Upper lobe of right lung (tissue), 1 donor: ENCODE data around the gene KAT7. TPM values are rescaled to one million over a fixed set of nuclear protein-coding genes. Genes with fewer than 3 reads are reported as not detected.
A peak's percentile ranks its signal among the peaks of the same experiment; 100 is the strongest.

Experiments
- ATAC-seq: fragments of 200-7000 bp; cut with Tn5 transposase; one replicate; pipeline ENCODE4 v1.9.1; 2020; ENCODE audit warnings: mild to moderate bottlenecking, moderate library complexity
- DNase-seq: peaks from one replicate; pipeline ENCODE4 v3.0.0-alpha.2; 2020
- H3K27ac ChIP-seq: fragments of 200-600 bp; one replicate; pipeline ENCODE4 v1.8.0; 2022
- H3K27me3 ChIP-seq: fragments of 200-600 bp; one replicate; pipeline ENCODE4 v1.8.0; 2022; ENCODE audit warnings: mild to moderate bottlenecking
- H3K36me3 ChIP-seq: fragments of 200-600 bp; one replicate; pipeline ENCODE4 v1.8.0; 2022
- H3K4me1 ChIP-seq: fragments of 200-600 bp; one replicate; pipeline ENCODE4 v1.8.0; 2022
- H3K4me3 ChIP-seq: fragments of 200-600 bp; one replicate; pipeline ENCODE4 v1.8.0; 2022; ENCODE audit warnings: mild to moderate bottlenecking
- H3K9me3 ChIP-seq: fragments of 200-600 bp; one replicate; pipeline ENCODE4 v1.8.0; 2022
- CTCF ChIP-seq: fragments of 200-600 bp; IDR thresholded peaks from one replicate; pipeline ENCODE4 v1.8.0; 2022; ENCODE audit warnings: antibody characterized with exemption
- intact Hi-C: fragments of 100-400 bp; cut with DNase I; formaldehyde crosslinking; loops from one replicate; pipeline ENCODE4 v1.11.0; 2022
- total RNA-seq: library from RNA; stranded (reverse); fragmentation: NEBNext Ultra II Directional; extraction: Animal tissue kit (Norgen Biotek cat#: 25700); gene quantifications from one replicate; pipeline ENCODE4 v1.2.1, GENCODE V29; 2021
- donor health status: DM: no; HTN: yes; CAD: no; lungs with severe emphysema.

Gene KAT7
- total RNA-seq, 1 donor from 2014 or later, result 61.4 TPM

GRCh38 chr17:49815761-49816281 lies 27.3 kb downstream of the KAT7 start:
- H3K36me3 ChIP-seq, result peaks cover 78% of the 10 kb centered on the region
- H3K4me1 ChIP-seq, result peaks cover 29% of the 10 kb centered on the region
- intact Hi-C loops, result no loop called here
- no peaks in the 10 kb centered on the region for H3K27me3 ChIP-seq
- no peak for TF ChIP-seq CTCF
- DNase-seq (no peak), ATAC-seq (peak; percentile 77)
- H3K9me3 ChIP-seq, result no peaks in the 10 kb centered on the region
- H3K4me3 ChIP-seq, result no peak overlapping the region
- peak overlapping the region; percentile 38 for H3K27ac ChIP-seq

GRCh38 chr17:49817993-49818392 lies 29.5 kb downstream of the KAT7 start:
- ATAC-seq, result peak; percentile 34
- H3K9me3 ChIP-seq, result no peaks in the 10 kb centered on the region
- no peaks in the 10 kb centered on the region for H3K27me3 ChIP-seq
- intact Hi-C loops, result no loop called here
- peaks cover 82% of the 10 kb centered on the region for H3K36me3 ChIP-seq
- no peak for TF ChIP-seq CTCF
- no peak for DNase-seq
- H3K27ac ChIP-seq, result no peak overlapping the region
- H3K4me1 ChIP-seq, result peaks cover 45% of the 10 kb centered on the region
- no peak overlapping the region for H3K4me3 ChIP-seq

- peaks cover 82% of the 10 kb centered on the region for H3K36me3 ChIP-seq
- H3K4me1 ChIP-seq, result peaks cover 45% of the 10 kb centered on the region
Observed at GRCh38 chr17:49819138-49819537, 30.7 kb downstream of the KAT7 start.

GRCh38 chr17:49819651-49820050 lies 31.2 kb downstream of the KAT7 start:
- Histone ChIP-seq H3K4me1 (peaks cover 45% of the 10 kb centered on the region), H3K9me3 (no peaks in the 10 kb centered on the region), H3K27ac (no peak overlapping the region), H3K4me3 (no peak overlapping the region), H3K36me3 (peaks cover 84% of the 10 kb centered on the region), H3K27me3 (no peaks in the 10 kb centered on the region)
- intact Hi-C loops, result no loop called here
- TF ChIP-seq CTCF, result no peak
- ATAC-seq (no peak), DNase-seq (no peak)

More at GRCh38 chr17:49819138-49819537, 30.7 kb downstream of the KAT7 start:
- intact Hi-C loops, result no loop called here
- no peak for DNase-seq
- Histone ChIP-seq H3K27ac (no peak overlapping the region), H3K4me3 (no peak overlapping the region), H3K27me3 (no peaks in the 10 kb centered on the region), H3K9me3 (no peaks in the 10 kb centered on the region)
- no peak for TF ChIP-seq CTCF
- ATAC-seq, result no peak

- Histone ChIP-seq H3K27ac (no peak overlapping the region), H3K36me3 (peaks cover 89% of the 10 kb centered on the region), H3K27me3 (no peaks in the 10 kb centered on the region), H3K4me3 (no peak overlapping the region), H3K4me1 (peaks cover 43% of the 10 kb centered on the region), H3K9me3 (no peaks in the 10 kb centered on the region)
- intact Hi-C loops, result no loop called here
- DNase-seq (no peak), ATAC-seq (no peak)
- TF ChIP-seq CTCF, result no peak
Observed at GRCh38 chr17:49820773-49821172, 32.3 kb downstream of the KAT7 start.

- peak overlapping the region; percentile 0 for H3K27ac ChIP-seq
- ATAC-seq, result no peak
- no peak overlapping the region for H3K4me3 ChIP-seq
- peaks cover 89% of the 10 kb centered on the region for H3K36me3 ChIP-seq
- H3K27me3 ChIP-seq, result no peaks in the 10 kb centered on the region
- intact Hi-C loops, result no loop called here
- DNase-seq, result no peak
- peaks cover 36% of the 10 kb centered on the region for H3K4me1 ChIP-seq
- H3K9me3 ChIP-seq, result no peaks in the 10 kb centered on the region
- no peak for TF ChIP-seq CTCF
Observed at GRCh38 chr17:49821466-49821865, 33.0 kb downstream of the KAT7 start.
